HG03558 (cell line): ENCODE results near the gene PLCD1.
A peak's percentile ranks its signal among the peaks of the same experiment; 100 is the strongest.
"Not testable (repeated sequence)": the region's sequence is repeated elsewhere in the genome, so short reads cannot be mapped to it uniquely, and the experiment has no call there.

Experiments used
- ATAC-seq: cut with Tn5 transposase; IDR thresholded peaks from one replicate; pipeline ENCODE4 v1.9.1; 2021; ENCODE audit warnings: moderate number of reproducible peaks; ENCODE audit not compliant: unreplicated experiment; ENCODE audit errors: extremely low read depth

PLCD1 gene

GRCh38 chr3:38029400-38030125 lies at the start of gene PLCD1:
Gene PLCD1, minus strand, starts transcription at chr3:38029642. Its CDS starts 103 bp downstream, at chr3:38029539.
- ATAC-seq: no peak

DNA sequence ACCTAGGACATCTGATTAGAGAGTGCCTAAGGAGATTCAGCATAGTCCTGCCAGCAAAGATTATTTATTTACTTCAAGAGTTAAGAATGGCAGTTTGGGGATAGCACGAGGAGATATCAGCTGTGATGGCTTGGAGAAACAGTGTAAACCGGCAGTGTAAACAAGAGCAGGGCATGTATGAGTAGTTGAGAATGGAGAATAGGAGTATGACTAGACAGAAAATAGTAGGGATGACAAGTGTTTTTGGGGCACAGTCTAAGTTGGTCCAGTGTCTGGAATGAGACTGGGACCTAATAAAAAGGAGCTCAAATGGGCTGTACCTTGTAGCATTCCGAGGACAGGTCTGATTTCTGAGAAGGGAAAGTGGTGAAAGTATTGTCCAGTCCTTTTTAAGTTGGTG lies 47.6 kb upstream of the PLCD1 start:
- ATAC-seq: not testable (repeated sequence)

GRCh38 chr3:38070013-38070412 lies 40.6 kb upstream of the PLCD1 start:
- ATAC-seq: no peak

- ATAC-seq: no peak
Observed at GRCh38 chr3:38067508-38068233, 38.2 kb upstream of the PLCD1 start.

- not testable (repeated sequence) for ATAC-seq
Observed at GRCh38 chr3:38064453-38064852, 35.0 kb upstream of the PLCD1 start.

DNA sequence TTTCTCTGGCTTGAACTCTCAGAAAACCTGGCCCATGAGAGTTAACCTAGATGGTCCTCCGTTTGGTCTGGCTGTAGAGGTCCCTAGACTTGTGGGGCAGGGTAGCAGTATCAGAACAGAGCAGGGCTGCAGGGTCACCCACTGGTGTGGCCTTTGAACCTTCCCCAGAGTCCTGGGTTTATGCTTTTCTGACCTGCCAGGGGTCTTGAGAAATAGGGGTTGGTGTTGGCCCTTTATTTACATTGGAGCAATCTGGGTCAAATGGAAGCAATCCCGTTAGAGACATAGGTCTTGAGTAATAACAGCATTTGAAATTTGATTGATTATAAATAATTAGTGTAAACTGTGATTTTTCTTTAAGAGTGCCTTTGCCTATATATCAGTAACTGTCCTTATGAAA lies 33.4 kb upstream of the PLCD1 start:
- ATAC-seq: no peak

- ATAC-seq: no peak
Observed at GRCh38 chr3:38059591-38059990, 30.1 kb upstream of the PLCD1 start.

DNA sequence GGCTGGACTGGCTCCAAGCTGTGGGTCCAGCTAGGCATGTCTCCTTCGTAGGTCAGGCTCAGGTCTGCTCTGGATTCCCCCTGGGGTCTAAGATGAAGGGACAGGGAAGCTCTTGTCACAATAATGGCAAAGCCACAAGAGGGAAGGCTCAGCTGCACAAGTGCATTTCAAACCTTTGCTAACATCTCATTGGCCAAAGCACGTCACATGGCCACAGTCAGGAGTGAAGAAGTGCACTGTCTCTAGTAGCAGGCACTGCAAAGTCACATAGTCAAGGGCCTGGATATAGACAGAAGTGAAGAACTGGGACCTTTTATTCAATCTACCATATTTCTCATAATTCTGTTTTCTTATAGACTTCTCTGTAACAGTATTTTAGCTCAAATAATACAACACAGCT lies 29.7 kb upstream of the PLCD1 start:
- no peak for ATAC-seq

- ATAC-seq: no peak
Observed at GRCh38 chr3:38054499-38055001, 25.1 kb upstream of the PLCD1 start.

- not testable (repeated sequence) for ATAC-seq
Observed at GRCh38 chr3:38053813-38054498, 24.5 kb upstream of the PLCD1 start.

DNA sequence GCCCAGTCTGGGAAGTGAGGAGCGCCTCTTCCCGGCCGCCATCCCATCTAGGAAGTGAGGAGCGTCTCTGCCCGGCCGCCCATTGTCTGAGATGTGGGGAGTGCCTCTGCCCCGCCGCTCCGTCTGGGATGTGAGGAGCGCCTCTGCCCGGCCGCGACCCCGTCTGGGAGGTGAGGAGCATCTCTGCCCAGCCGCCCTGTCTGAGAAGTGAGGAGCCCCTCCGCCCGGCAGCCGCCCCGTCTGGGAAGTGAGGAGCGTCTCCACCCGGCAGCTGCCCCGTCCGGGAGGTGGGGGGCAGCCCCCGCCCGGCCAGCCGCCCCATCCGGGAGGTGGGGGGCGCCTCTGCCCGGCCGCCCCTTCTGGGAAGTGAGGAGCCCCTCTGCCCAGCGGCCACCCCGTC lies 23.8 kb upstream of the PLCD1 start:
- not testable (repeated sequence) for ATAC-seq

DNA sequence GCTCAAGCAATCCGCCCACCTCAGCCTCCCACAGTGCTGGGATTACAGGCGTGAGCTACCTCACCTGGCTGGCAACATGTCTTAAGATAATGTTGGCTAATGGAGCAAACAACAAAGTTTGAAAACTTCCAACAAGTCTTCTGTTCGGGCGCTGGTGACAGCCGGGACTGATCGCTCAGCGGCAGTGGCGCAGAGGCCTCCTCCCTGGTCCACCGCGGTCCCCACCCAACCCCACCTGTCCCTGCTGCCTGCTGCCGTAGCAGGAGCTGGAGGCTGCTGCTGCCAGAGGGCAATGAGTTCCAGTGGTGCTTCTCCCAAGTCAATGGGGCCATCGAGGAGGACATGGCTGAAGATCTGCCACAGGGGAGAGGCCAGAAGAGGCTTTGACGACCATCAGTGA lies 21.7 kb upstream of the PLCD1 start:
- ATAC-seq: no peak

DNA sequence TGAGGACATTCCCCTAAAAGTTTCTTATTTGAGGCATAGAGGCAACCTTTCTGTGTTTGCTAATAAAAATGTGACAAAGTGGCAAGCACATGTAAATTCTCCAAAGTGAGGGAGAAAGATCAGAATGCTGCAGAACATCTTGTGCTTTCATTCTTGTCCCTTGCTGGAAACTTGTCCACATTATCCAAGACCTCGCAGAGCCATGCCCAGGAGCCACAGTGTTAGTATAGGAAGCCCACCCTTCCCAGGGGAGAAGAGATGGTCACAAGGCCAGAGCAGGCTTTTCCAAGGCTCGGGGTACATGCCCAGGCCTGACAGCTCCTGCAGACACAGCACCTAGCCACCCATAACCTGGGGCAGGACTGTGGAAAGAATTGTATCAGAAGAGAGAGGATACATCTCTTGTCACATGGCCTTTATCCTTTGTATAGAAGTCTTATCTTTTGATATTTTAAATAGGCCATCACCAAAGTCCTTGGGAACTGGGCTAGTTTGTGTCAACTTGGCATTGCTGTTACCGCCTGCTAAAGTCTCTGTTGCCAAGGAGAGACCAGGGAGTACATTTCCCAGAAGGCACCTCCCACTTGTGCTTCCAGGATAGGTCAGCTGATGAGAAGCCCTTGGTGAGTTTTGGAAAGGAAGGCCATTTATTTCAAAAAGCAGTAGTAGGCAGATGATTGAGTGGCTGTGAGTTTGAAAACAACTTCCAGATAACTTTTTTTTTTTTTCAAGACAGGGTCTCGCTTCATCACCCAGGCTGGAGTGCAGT lies 20.1 kb upstream of the PLCD1 start:
- no peak for ATAC-seq

DNA sequence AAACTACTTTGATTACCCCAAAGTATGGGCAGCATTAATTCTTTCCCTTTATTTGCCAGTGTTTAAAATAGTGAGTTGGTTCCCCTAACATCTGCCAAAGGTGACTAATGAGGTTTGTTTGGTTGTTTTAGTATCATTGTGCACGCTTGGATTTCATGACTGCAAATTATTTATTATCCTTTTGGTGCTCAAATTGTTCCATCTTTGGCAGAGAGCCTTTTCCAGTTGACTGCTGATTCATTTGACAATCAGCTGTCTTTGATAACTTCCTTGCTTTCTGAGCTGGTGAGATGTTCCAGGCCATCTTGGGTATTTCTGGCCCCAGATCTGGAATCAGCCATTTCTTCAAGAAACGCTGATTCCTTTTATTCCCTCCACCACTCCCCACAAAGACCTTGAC lies 18.5 kb upstream of the PLCD1 start:
- no peak for ATAC-seq

- no peak for ATAC-seq
Observed at GRCh38 chr3:38046821-38047220, 17.4 kb upstream of the PLCD1 start.

DNA sequence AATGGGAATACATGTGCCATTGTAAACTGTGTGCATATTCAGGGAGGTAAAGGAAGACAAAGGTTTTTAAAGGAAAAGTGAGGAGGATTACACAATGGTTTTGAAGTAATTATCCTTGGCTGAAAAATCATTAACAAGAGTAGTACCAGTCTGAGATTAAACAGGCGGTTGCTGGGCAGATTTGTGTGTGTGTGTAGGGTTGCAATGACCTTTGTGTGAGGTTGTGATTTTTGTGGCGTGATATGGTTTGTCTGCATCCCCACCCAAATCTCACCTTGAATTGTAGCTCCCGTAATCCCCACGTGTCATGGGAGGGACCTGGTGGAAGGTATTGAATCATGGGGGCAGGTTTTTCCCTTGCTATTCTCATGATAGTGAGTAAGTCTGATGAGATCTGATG lies 16.6 kb upstream of the PLCD1 start:
- ATAC-seq: no peak

DNA sequence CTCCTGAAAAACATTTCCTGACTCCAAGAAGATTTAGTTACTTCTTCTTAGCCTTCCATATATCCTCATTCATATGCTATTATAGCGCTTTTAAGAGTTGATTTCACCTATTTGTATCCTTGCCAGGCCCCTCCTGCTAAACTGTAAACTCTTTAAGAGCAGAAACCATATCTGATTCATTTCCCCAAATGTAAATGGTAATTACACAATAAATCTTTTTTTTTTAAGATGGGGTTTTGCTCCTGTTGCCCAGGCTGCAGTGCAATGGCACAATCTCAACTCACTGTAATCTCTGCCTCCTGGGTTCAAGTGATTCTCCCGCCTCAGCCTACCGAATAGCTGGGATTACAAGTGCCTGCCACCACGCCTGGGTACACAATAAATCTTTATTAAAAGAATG lies 14.0 kb upstream of the PLCD1 start:
- ATAC-seq: no peak

GRCh38 chr3:38040401-38040800 lies 11.0 kb upstream of the PLCD1 start:
- ATAC-seq: no peak

- ATAC-seq: no peak
Observed at GRCh38 chr3:38039899-38040261, 10.4 kb upstream of the PLCD1 start.

- peak; percentile 52 for ATAC-seq
Observed at GRCh38 chr3:38039101-38039898, 9.9 kb upstream of the PLCD1 start, which contains the start of gene DLEC1. Gene DLEC1, plus strand, starts transcription at chr3:38039208. Its CDS starts 18 bp downstream, at chr3:38039226.
